ENCODE data around the gene MAGI2.

The MAGI2 gene

DNA sequence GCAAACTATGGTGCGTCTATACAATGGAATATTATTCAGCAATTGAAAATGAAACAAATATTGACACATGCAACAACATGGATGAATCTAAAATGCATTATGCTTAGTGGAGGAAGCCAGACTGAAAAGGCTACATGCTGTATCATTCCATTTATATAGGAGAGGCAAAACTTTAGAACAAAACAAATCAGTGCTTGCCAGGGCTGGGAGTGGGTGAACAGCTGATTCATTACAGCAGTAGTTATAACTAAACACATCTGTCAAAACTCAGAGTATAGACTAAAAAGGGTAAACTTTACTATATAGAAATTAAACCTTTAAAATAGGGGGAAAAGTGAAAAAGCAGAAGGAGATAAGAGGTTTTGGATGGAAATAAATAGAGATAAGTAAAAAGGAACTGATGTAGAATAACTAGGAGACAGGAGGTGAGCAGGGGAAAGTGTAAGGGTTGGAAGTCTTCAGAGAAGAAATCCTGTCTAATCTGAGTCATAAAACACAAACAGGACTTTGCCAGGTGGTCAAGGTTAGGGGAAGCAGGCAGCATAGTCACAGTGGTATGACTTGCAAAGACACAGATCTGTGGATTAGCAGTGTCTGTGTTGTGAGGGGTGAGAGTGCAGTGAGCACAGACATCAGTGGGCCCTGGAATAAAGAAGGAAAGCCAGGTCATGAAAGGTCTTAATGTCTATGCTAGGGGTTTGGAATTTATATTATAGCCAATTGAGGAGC lies 1305.1 kb downstream of the MAGI2 start:
- TF ChIP-seq, protein P1, sequence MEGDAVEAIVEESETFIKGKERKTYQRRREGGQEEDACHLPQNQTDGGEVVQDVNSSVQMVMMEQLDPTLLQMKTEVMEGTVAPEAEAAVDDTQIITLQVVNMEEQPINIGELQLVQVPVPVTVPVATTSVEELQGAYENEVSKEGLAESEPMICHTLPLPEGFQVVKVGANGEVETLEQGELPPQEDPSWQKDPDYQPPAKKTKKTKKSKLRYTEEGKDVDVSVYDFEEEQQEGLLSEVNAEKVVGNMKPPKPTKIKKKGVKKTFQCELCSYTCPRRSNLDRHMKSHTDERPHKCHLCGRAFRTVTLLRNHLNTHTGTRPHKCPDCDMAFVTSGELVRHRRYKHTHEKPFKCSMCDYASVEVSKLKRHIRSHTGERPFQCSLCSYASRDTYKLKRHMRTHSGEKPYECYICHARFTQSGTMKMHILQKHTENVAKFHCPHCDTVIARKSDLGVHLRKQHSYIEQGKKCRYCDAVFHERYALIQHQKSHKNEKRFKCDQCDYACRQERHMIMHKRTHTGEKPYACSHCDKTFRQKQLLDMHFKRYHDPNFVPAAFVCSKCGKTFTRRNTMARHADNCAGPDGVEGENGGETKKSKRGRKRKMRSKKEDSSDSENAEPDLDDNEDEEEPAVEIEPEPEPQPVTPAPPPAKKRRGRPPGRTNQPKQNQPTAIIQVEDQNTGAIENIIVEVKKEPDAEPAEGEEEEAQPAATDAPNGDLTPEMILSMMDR (IDR thresholded peaks at IDR 0.05; ENCODE audit: insufficient read depth, low read length, missing control alignments): no peak
- POLR2A ChIA-PET: no interaction called here
- CTCF ChIA-PET: interaction anchor here (0.7 to 2.0 kb wide), 3 partner anchors 9 to 14 kb away, joined by 3 to 5 read pairs (median 3); no protein-coding TSS in a partner anchor
- H3K4me3 ChIP-seq (ENCODE audit: low read depth, low read length): no peak overlapping the region
- no peak for DNase-seq (ENCODE audit: low read depth, low spot score)

DNA sequence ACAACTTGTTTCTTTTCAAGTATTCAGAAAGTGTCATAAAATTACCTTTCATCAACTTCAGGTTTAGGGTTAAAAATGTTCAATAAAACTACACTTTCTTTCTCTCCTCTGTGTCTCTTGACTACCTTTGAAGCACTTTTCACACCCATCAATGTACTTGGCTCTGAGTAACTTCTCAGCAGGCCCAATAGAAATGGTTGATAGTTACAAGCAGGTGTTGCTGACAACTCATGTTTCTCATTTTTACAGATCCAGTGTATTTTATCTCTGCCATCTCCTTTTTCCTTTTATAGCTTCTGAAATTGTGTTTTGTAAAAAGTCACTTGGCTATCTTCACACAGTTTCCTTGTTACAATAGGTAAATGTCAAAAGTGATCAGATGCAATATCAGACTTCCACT lies 1306.9 kb downstream of the MAGI2 start:
- H3K4me3 ChIP-seq (ENCODE audit: low read depth, low read length): no peak overlapping the region
- DNase-seq (ENCODE audit: low read depth, low spot score): no peak
- CTCF ChIA-PET: interaction anchor here (2.0 to 2.1 kb wide), 2 partner anchors 12 to 15 kb away, joined by 5 to 6 read pairs; no protein-coding TSS in a partner anchor
- POLR2A ChIA-PET: no interaction called here
- TF ChIP-seq, protein P1 (IDR thresholded peaks at IDR 0.05; ENCODE audit: insufficient read depth, low read length, missing control alignments): no peak

DNA sequence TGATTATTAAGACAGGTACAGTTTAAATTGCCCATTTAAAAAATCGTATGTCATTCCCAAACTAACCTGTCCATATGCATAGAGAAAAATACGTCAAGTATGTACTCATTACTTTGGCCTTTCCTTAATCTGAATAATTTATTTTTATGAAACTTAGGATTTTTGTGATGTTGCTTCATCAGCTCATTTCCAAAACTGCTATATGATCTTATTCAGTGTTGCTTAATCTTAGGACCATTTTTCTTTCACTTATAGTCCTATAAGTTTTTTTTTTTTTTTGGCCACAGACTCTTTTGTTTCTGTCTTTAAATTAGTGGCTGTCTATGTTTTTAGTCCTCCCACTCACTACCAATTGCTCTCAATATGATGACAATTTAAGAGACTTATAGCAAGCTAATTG lies 1309.8 kb downstream of the MAGI2 start:
- DNase-seq (ENCODE audit: low read depth, low spot score): no peak
- no peak overlapping the region for H3K4me3 ChIP-seq (ENCODE audit: low read depth, low read length)
- ChIA-PET POLR2A (interaction anchor here (0.6 kb wide), 1 partner anchor 274 kb away, joined by 3 read pairs; no protein-coding TSS in a partner anchor), CTCF (interaction anchor here (1.8 kb wide), 1 partner anchor 9 kb away, joined by 11 read pairs; no protein-coding TSS in a partner anchor)
- TF ChIP-seq, protein P1 (IDR thresholded peaks at IDR 0.05; ENCODE audit: insufficient read depth, low read length, missing control alignments): no peak

DNA sequence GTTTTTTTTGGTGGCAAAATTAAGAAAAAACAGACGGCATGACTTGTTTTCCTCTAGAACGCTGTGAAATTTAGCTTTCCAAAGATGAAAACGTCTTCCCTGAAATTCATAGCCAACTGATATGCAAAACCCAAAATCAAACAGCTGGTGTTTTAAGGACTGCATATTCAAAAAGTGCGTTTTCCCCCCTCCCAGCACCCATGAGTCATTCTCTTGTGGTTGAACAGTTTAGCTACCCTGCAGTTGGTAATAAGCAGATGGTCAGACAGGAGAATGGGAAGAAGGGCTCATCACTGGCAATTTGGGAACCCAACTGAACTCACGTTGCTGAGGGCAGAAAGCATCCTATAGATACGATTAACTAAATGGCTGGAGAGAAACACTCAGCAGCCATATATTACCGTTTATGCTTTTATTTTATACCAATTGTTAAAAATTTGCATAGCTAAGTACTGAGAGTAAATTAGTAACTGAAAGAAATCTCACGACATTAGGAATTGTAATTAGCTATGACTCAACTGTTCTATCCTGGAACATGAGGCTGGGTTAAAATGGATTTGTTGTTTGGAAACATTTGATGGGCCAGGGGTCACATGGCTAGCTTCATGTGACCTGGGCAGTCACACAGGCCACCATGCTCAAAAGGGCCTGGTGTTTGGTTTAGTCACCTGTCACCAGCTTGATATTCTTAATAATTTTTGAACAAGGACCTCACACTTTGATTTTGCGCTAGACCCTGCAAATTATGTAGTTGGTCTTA lies 1311.8 kb downstream of the MAGI2 start:
- POLR2A ChIA-PET: no interaction called here
- DNase-seq (ENCODE audit: low read depth, low spot score): no peak
- TF ChIP-seq, protein P1 (IDR thresholded peaks at IDR 0.05; ENCODE audit: insufficient read depth, low read length, missing control alignments): no peak
- CTCF ChIA-PET: interaction anchor here (0.6 kb wide), 1 partner anchor 121 kb away, joined by 3 read pairs; no protein-coding TSS in a partner anchor
- H3K4me3 ChIP-seq (ENCODE audit: low read depth, low read length): no peak overlapping the region

DNA sequence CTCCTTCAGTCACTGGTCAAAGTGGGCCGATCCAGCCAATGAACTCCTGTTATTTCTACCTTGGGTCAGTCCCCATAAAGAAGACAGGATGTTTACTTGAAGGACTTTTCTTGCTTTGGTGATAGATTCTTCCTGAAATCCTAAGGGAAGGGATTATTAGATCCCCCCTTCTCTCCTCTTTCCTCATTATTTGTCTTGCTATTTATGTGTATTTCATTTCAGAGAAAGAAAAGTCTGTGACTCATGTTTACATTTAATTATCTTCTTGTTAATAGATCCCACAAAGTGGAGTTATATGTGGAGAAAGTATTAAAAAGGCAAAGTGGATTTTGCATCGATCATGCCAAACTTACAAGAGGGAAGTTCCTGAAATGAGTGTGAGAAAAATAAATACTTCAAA lies 1313.4 kb downstream of the MAGI2 start:
- ChIA-PET POLR2A (no interaction called here), CTCF (interaction anchor here (1.3 to 1.7 kb wide), 2 partner anchors 8 to 13 kb away, joined by 3 to 5 read pairs; no protein-coding TSS in a partner anchor)
- no peak overlapping the region for H3K4me3 ChIP-seq (ENCODE audit: low read depth, low read length)
- no peak for DNase-seq (ENCODE audit: low read depth, low spot score)
- TF ChIP-seq, protein P1 (IDR thresholded peaks at IDR 0.05; ENCODE audit: insufficient read depth, low read length, missing control alignments): no peak

DNA sequence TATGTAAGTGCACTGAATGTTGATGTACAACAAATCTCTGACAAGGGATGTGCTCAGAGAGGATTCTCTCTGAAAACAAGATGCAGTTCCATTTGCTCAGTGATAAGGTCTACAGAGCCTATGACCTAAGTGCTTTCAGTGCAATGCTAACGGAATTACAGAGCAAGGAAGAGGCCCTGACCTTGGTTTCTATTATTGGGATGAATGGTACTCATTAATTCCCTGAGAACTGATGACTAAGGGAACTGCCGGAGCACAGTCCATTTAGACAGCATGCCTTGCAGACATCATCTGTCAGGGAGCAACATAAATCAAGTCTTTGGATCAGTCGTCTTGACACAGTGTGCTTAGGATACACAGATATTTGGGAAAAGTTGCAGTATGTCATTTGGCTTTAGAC lies 1314.1 kb downstream of the MAGI2 start:
- ChIA-PET CTCF (interaction anchor here (0.7 to 1.7 kb wide), 3 partner anchors 9 to 371 kb away, joined by 3 to 5 read pairs (median 5); no protein-coding TSS in a partner anchor), POLR2A (no interaction called here)
- no peak overlapping the region for H3K4me3 ChIP-seq (ENCODE audit: low read depth, low read length)
- DNase-seq (ENCODE audit: low read depth, low spot score): no peak
- TF ChIP-seq, protein P1 (IDR thresholded peaks at IDR 0.05; ENCODE audit: insufficient read depth, low read length, missing control alignments): no peak
